Uterus (tissue), 2 donors: ENCODE data around the gene CPA1.

ENCODE experiments used
- POLR2A ChIP-seq, 2 donors: fragments of 450-650 bp; IDR thresholded peaks; one replicate each; pipeline ENCODE4 v1.6.1; 2016; ENCODE audit warnings: antibody characterized with exemption in 2 of 2, mild to moderate bottlenecking in 1 of 2, moderate library complexity in 1 of 2
- TF ChIP-seq, protein P1 (sequence below), 4 experiments: fragments of 200-600 bp in 2 of 4; fragments of 450-650 bp in 2 of 4; sonication (generic) in 2 of 4; IDR thresholded peaks; one replicate each; pipeline ENCODE4 v1.5.1; 2016 to 2019; ENCODE audit warnings: antibody characterized with exemption in 4 of 4, mild to moderate bottlenecking in 2 of 4, moderate library complexity in 1 of 4

DNA sequence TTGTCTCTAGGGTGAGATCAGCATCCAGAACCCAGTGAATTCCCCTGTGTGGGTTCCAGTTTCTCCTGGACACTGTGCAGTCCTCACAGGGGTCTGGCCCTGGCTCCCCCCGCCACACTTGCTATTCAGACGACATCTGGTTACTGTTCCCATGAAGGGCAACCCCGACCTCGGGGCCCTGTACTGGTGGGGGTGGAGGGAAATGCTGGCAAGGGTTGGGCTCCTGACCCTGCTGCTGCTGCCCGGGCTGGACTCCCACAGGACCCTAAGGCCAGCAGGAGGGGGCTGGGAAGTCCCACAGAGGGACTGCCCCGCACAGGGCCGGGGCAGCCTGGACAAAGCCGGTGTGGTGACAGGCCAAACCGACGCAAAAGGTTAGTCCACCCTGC, 768 bp upstream of the CPA1 start:
- TF ChIP-seq, protein P1, sequence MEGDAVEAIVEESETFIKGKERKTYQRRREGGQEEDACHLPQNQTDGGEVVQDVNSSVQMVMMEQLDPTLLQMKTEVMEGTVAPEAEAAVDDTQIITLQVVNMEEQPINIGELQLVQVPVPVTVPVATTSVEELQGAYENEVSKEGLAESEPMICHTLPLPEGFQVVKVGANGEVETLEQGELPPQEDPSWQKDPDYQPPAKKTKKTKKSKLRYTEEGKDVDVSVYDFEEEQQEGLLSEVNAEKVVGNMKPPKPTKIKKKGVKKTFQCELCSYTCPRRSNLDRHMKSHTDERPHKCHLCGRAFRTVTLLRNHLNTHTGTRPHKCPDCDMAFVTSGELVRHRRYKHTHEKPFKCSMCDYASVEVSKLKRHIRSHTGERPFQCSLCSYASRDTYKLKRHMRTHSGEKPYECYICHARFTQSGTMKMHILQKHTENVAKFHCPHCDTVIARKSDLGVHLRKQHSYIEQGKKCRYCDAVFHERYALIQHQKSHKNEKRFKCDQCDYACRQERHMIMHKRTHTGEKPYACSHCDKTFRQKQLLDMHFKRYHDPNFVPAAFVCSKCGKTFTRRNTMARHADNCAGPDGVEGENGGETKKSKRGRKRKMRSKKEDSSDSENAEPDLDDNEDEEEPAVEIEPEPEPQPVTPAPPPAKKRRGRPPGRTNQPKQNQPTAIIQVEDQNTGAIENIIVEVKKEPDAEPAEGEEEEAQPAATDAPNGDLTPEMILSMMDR (IDR thresholded peaks at IDR 0.05) = no peak
- no peak for TF ChIP-seq POLR2A (IDR thresholded peaks at IDR 0.05)
